ENCODE measurements around the gene CFAP53. TPM values are rescaled to one million over a fixed set of nuclear protein-coding genes. Genes with fewer than 3 reads are reported as not detected.

CFAP53 gene
- total and polyA plus RNA-seq, 2 of the 13 experiments (the other 11 are each of a cell fraction or from before 2014, with no cell fraction given), result 0.05 to 0.07 TPM

GRCh38 chr18:50232419-50232818 is 33.9 kb downstream of the CFAP53 start (continued):
- TF ChIP-seq U2AF2 (IDR thresholded peaks at IDR 0.05; ENCODE audit: low read depth, low read length), result no peak
- no peak for TF ChIP-seq NFATC3 (CRISPR knock-in tag; IDR thresholded peaks at IDR 0.05)
- no peak for TF ChIP-seq LRRFIP1 (CRISPR knock-in tag; conservative IDR thresholded peaks at IDR 0.05)

- Histone ChIP-seq H3K4me3 (replicated peaks in 1 of 3; ENCODE audit: insufficient read depth in 1 of 3, low read depth in 2 of 3, low read length in 3 of 3) (no peak overlapping the region), H3K4me1 (ENCODE audit: insufficient read depth, low read length) (no peaks in the 10 kb centered on the region), H3K9me3 (ENCODE audit: low read length) (no peaks in the 10 kb centered on the region), H3K4me2 (ENCODE audit: low read depth, low read length) (no peak overlapping the region), H3K36me3 (replicated peaks in 1 of 2; ENCODE audit: control insufficient read depth in 1 of 2, insufficient read depth in 2 of 2, low read length in 2 of 2) (no peaks in the 10 kb centered on the region), H3K27me3 (ENCODE audit: control insufficient read depth in 1 of 2, insufficient read depth in 2 of 2, low read length in 2 of 2) (peaks cover 0 to 11% of the 10 kb centered on the region in 2 experiments; a peak in 2 of 5 replicates), H2AFZ (ENCODE audit: low read length) (no peak overlapping the region), H4K20me1 (ENCODE audit: insufficient read depth, low read length) (no peaks in the 10 kb centered on the region), H3K27ac (ENCODE audit: extremely low read length, insufficient read depth, low read length) (no peak overlapping the region), H3K9ac (ENCODE audit: insufficient read depth, low read depth, low read length) (no peak overlapping the region), H3K79me2 (ENCODE audit: insufficient read depth, low read length) (no peaks in the 10 kb centered on the region)
- ChIA-PET POLR2A (no interaction called here), CTCF (ENCODE audit: low intra/inter-chr PET ratio, low total read pairs) (no interaction called here)
- intact Hi-C loops (cut with micrococcal nuclease; ENCODE audit: unreplicated experiment) (no loop called here), in situ Hi-C loops (cut with HindIII; ENCODE audit: extremely low pct_ligation_motif_present, low pct_unique_long_range_greater_than_20kb) (no loop called here)
- no peak for DNase-seq (ENCODE audit: low spot score)
- no TSS peak for BruUV-seq (replicated peaks)
- ATAC-seq, result no peak
- FAIRE-seq, result no peak
- WGBS (ENCODE audit: low lambda C conversion rate), result 41% methylated on average over 3 of the region's 4 CpGs
- TF ChIP-seq ATF7-NPFF (CRISPR knock-in tag; IDR thresholded peaks at IDR 0.05; ENCODE audit: low read depth), result no peak
- no peak for TF ChIP-seq GABPA (IDR thresholded peaks at IDR 0.05; ENCODE audit: low read depth, low read length)
- TF ChIP-seq GABPA (CRISPR knock-in tag; IDR thresholded peaks at IDR 0.05; ENCODE audit: low read depth), result no peak
- TF ChIP-seq ZNF503 (CRISPR knock-in tag; IDR thresholded peaks at IDR 0.05), result no peak
- TF ChIP-seq KIAA2018 (CRISPR knock-in tag; IDR thresholded peaks at IDR 0.05; ENCODE audit: borderline replicate concordance), result no peak
- TF ChIP-seq HIVEP1 (CRISPR knock-in tag; IDR thresholded peaks at IDR 0.05), result no peak
- no peak for TF ChIP-seq ZNF792 (CRISPR knock-in tag; IDR thresholded peaks at IDR 0.05)
- no peak for TF ChIP-seq SCMH1 (CRISPR knock-in tag; IDR thresholded peaks at IDR 0.05; ENCODE audit: borderline replicate concordance)
- TF ChIP-seq ZMAT3 (CRISPR knock-in tag; conservative IDR thresholded peaks at IDR 0.05), result no peak
Observed at GRCh38 chr18:50231621-50232020, 34.7 kb downstream of the CFAP53 start.
